AG04449 (cell line): ENCODE results near the gene HABP2.

Source experiments
- CTCF ChIA-PET: fragments of 350-600 bp; formaldehyde crosslinking; extraction: SDS; loops from one replicate; lab custom pipeline; 2021; ENCODE audit warnings: antibody characterized with exemption; lab: Yijun Ruan, JAX
- POLR2A ChIA-PET: fragments of 400-600, 350-600 bp; formaldehyde crosslinking; extraction: SDS; loops from one replicate; lab custom pipeline; 2020; ENCODE audit warnings: antibody characterized with exemption, inconsistent platforms; lab: Yijun Ruan, JAX
- DNase-seq: peaks from one replicate; pipeline ENCODE4 v3.0.0-alpha.2; 2010; ENCODE audit warnings: low read depth, low spot score
- H3K4me3 ChIP-seq: 2 replicates; pipeline ENCODE4 v1.5.1; 2011; ENCODE audit warnings: low read depth, mild to moderate bottlenecking, control low read depth, low read length
- TF ChIP-seq, protein P1 (sequence below): IDR thresholded peaks from one replicate; pipeline ENCODE4 v1.5.1; 2011; ENCODE audit warnings: mild to moderate bottlenecking, moderate library complexity, low read length, control low read depth, inconsistent platforms; ENCODE audit not compliant: insufficient read depth; ENCODE audit errors: missing control alignments

The HABP2 gene

DNA sequence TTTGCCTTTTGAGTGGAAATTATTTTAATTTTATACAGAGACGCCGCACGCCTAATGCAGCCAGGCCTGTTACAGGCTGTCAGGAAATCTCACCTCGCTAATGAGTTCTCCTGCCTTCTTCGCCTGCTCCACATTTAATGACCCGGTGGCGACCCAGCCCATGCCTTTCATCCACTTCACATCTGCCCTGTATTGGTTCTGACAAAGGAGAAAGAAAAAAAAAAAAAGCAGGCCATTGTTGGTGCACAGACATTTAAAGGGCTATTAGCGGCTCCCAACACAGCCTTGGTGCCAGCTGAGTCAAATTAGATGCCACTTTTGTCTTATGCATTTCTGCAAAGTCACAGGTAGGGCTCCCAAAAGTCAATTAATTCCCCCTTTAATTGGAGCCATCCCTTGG is 67.7 kb downstream of the HABP2 start:
- ChIA-PET CTCF (no interaction called here), POLR2A (no interaction called here)
- DNase-seq, result no peak
- TF ChIP-seq, protein P1, sequence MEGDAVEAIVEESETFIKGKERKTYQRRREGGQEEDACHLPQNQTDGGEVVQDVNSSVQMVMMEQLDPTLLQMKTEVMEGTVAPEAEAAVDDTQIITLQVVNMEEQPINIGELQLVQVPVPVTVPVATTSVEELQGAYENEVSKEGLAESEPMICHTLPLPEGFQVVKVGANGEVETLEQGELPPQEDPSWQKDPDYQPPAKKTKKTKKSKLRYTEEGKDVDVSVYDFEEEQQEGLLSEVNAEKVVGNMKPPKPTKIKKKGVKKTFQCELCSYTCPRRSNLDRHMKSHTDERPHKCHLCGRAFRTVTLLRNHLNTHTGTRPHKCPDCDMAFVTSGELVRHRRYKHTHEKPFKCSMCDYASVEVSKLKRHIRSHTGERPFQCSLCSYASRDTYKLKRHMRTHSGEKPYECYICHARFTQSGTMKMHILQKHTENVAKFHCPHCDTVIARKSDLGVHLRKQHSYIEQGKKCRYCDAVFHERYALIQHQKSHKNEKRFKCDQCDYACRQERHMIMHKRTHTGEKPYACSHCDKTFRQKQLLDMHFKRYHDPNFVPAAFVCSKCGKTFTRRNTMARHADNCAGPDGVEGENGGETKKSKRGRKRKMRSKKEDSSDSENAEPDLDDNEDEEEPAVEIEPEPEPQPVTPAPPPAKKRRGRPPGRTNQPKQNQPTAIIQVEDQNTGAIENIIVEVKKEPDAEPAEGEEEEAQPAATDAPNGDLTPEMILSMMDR, result no peak
- H3K4me3 ChIP-seq, result no peak overlapping the region

DNA sequence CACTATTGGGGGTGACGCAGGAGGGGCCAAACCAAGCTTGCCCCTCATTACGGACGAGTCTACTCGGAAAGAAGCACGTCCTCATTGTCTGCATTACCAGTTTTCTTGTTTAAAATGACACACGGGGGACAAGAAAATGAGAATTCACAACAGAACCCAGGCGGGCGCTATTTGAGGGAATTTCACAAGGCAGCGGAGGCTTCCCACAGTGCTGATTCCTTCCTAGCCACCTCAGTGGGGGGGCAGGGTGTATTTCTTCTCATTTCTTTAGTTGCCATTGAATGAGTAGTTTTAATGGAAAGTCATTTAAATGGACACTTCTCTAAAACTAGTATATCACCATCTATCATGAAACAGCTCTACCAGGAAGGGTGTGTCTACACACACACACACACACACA is 68.1 kb downstream of the HABP2 start:
- CTCF ChIA-PET, result no interaction called here
- POLR2A ChIA-PET, result no interaction called here
- no peak for DNase-seq
- H3K4me3 ChIP-seq, result no peak overlapping the region
- TF ChIP-seq, protein P1, result no peak

DNA sequence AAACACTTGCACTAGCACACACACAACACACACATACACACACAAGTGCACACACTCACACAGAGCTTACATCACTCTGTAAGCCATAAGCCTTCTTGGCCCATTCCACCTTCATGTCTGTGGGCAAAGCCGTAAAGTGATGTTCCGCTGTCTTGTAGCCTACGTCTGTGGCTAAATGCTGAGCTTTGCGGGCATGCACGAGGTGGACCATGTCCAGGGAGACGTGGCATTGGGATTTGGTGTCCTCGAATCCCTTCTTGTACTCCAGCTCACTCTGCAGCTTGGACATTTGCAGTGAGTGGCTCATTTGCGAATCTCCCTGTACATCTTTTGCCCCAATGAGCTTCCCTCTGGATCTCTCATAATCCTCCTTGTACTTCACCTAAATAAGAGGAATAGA is 68.9 kb downstream of the HABP2 start:
- no peak for DNase-seq
- ChIA-PET CTCF (no interaction called here), POLR2A (no interaction called here)
- TF ChIP-seq, protein P1, result no peak
- H3K4me3 ChIP-seq, result no peak overlapping the region

DNA sequence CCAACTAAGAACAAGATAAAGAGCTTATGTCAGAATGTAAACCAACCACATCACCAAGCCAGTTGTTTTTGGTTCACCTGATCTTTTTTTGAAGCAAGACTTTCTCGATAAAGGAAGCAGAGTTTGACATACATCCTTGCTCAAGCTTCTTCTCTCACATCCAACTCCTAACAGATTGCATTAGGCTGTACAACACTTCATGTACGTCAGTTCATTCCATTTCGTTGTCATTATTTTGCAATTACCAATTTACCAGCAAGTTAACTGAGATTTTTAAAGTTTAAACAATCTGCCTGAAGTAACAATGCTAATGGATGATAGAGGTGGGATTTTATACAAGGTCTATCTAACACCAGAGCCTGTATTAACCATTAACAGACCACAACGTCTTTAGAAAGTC is 70.0 kb downstream of the HABP2 start:
- POLR2A ChIA-PET, result no interaction called here
- no peak overlapping the region for H3K4me3 ChIP-seq
- TF ChIP-seq, protein P1, result no peak
- CTCF ChIA-PET, result no interaction called here
- DNase-seq, result no peak

DNA sequence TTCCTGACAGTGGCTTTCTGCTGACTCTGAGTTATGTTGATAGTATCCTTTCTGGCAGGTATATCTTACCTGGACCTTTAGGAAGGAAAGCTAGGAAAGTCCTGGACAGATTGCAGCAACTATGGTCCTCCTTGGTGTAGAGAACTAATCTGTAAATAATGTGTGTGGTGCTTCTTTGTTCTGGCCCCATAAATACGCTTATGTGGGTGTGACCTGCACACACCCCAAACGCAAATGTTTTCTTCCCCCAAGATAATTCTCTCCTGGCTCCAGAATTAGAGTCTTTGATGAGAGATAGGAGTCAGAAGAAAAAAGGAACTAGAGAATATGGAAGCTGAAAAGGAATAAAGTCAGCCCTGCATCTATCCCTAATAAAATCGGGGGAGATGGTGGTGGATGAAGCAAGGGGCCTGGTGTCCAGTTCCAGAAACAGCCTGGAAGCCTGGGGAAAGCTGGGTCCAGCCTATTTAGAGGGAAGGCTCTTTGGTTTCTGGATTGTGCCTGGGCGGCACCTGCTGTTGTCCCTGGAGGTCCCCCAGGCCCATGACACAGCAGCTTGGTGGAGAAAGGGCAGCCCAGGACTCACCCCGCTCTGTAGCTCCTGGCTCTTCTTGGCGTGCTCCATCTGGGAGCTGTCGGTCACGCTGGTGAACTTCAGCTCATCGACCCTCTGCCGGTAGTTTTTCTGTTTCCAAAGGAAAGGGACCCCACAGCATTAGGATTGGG is 72.8 kb downstream of the HABP2 start:
- POLR2A ChIA-PET, result no interaction called here
- no peak for DNase-seq
- CTCF ChIA-PET, result no interaction called here
- H3K4me3 ChIP-seq, result no peak overlapping the region
- TF ChIP-seq, protein P1, result no peak

DNA sequence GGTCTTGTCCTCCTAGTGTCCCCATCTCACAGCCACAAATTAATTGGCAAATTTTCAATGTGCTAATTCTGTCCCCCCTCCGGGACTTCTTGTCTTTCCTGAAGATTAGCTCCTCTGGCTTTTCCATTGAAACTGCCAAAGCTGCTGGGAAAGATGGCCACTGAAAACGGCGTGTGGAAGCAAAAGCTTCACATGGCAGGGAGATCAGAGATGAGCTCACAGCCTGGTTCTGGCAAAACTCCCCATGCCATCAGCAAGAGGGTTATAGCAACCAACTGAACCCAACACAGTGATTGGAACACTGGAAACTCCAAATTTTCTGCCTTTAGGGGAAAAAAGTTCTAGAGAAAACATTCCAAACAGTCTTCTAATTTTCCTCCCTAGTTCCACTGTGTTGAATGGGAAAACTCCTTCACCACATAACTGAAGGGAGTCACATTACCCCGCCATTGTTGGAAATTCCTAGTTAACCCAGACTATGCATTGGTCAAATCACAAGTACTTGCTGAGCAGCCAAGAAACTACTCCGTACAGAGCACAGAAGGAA is 74.0 kb downstream of the HABP2 start:
- POLR2A ChIA-PET, result no interaction called here
- DNase-seq, result peak; percentile 9

More for the DNA sequence above, 74.0 kb downstream of the HABP2 start:
- CTCF ChIA-PET, result interaction anchor here (1.2 kb wide), 1 partner anchor 11 kb away, joined by 4 read pairs; no protein-coding TSS in a partner anchor
- H3K4me3 ChIP-seq, result no peak overlapping the region
- TF ChIP-seq, protein P1, result no peak
